Glutamatergic neuron (in vitro differentiated cells): ENCODE results near the gene ALDH16A1. TPM values are rescaled to one million over a fixed set of nuclear protein-coding genes. Genes with fewer than 3 reads are reported as not detected.

Experiments used
- DNase-seq: peaks from one replicate; pipeline ENCODE4 v3.0.0; 2022
- H3K27ac Mint-ChIP-seq: one replicate; pipeline ENCODE4 v1.8.0; 2020; ENCODE audit warnings: mild to moderate bottlenecking, mixed read lengths, inconsistent platforms; ENCODE audit not compliant: unreplicated experiment
- H3K27me3 Mint-ChIP-seq: one replicate; pipeline ENCODE4 v1.8.0; 2020; ENCODE audit warnings: mild to moderate bottlenecking, moderate library complexity, mixed read lengths, inconsistent platforms; ENCODE audit not compliant: unreplicated experiment
- H3K36me3 Mint-ChIP-seq: one replicate; pipeline ENCODE4 v1.8.0; 2020; ENCODE audit warnings: mild to moderate bottlenecking, mixed read lengths, inconsistent platforms; ENCODE audit not compliant: unreplicated experiment
- H3K4me1 Mint-ChIP-seq: one replicate; pipeline ENCODE4 v1.8.0; 2020; ENCODE audit warnings: mild to moderate bottlenecking, low read depth, mixed read lengths, inconsistent platforms; ENCODE audit not compliant: unreplicated experiment
- H3K4me3 Mint-ChIP-seq: one replicate; pipeline ENCODE4 v1.8.0; 2020; ENCODE audit warnings: mild to moderate bottlenecking, mixed read lengths, inconsistent platforms; ENCODE audit not compliant: unreplicated experiment
- H3K9me3 Mint-ChIP-seq: one replicate; pipeline ENCODE4 v1.8.0; 2020; ENCODE audit warnings: mild to moderate bottlenecking, moderate library complexity, mixed read lengths, inconsistent platforms; ENCODE audit not compliant: unreplicated experiment
- CTCF ChIP-seq: fragments of 200-600 bp; sonication (generic); IDR thresholded peaks from one replicate; pipeline ENCODE4 v1.5.0; 2021; ENCODE audit not compliant: partially characterized antibody, unreplicated experiment
- total RNA-seq: library from RNA; stranded (reverse); fragmentation: NEBNext Ultra II Directional; extraction: Animal tissue kit (Norgen Biotek cat#: 25700); gene quantifications from one replicate; pipeline ENCODE4 v1.2.1, GENCODE V29; 2021; ENCODE audit not compliant: unreplicated experiment

ALDH16A1 gene
- total RNA-seq, 1 donor from 2014 or later: 28.6 TPM

GRCh38 chr19:49463960-49464740 lies 11.1 kb downstream of the ALDH16A1 start:
- DNase-seq: no peak
- H3K36me3 Mint-ChIP-seq: no peaks in the 10 kb centered on the region
- no peak overlapping the region for H3K4me3 Mint-ChIP-seq

GRCh38 chr19:49465371-49465770 lies 12.3 kb downstream of the ALDH16A1 start:
- no peak for DNase-seq
- Mint-ChIP-seq H3K36me3 (no peaks in the 10 kb centered on the region), H3K4me1 (peaks cover 6% of the 10 kb centered on the region), H3K9me3 (no peaks in the 10 kb centered on the region), H3K27me3 (peaks cover 6% of the 10 kb centered on the region), H3K4me3 (no peak overlapping the region), H3K27ac (no peak overlapping the region)
- no peak for TF ChIP-seq CTCF

More at GRCh38 chr19:49463960-49464740, 11.1 kb downstream of the ALDH16A1 start:
- Mint-ChIP-seq H3K27ac (no peak overlapping the region), H3K27me3 (peaks cover 2% of the 10 kb centered on the region), H3K9me3 (peaks cover 2% of the 10 kb centered on the region), H3K4me1 (peaks cover 5% of the 10 kb centered on the region)
- TF ChIP-seq CTCF: no peak

GRCh38 chr19:49468199-49468598 lies 15.2 kb downstream of the ALDH16A1 start:
- H3K27me3 Mint-ChIP-seq: peaks cover 6% of the 10 kb centered on the region
- no peak overlapping the region for H3K4me3 Mint-ChIP-seq
- no peak for TF ChIP-seq CTCF
- no peaks in the 10 kb centered on the region for H3K36me3 Mint-ChIP-seq
- no peak for DNase-seq
- H3K4me1 Mint-ChIP-seq: peaks cover 9% of the 10 kb centered on the region
- no peak overlapping the region for H3K27ac Mint-ChIP-seq
- H3K9me3 Mint-ChIP-seq: peaks cover 3% of the 10 kb centered on the region

- Mint-ChIP-seq H3K4me3 (peak overlapping the region; percentile 70), H3K27ac (peak overlapping the region; percentile 98)
These were observed 15.9 kb downstream of the ALDH16A1 start for GRCh38 chr19:49468746-49469447.

More at GRCh38 chr19:49468746-49469447, 15.9 kb downstream of the ALDH16A1 start:
- peak; percentile 80 for DNase-seq
- Mint-ChIP-seq H3K36me3 (no peaks in the 10 kb centered on the region), H3K9me3 (peaks cover 3% of the 10 kb centered on the region), H3K4me1 (peaks cover 9% of the 10 kb centered on the region), H3K27me3 (peaks cover 6% of the 10 kb centered on the region)
- TF ChIP-seq CTCF: no peak
